Coronary artery (tissue), 2 donors: Measurements from ENCODE around the gene CAMK2D.

ENCODE experiments used
- DNase-seq: peaks from one replicate; pipeline ENCODE4 v3.0.0-alpha.2; 2017; ENCODE audit warnings: low spot score
- H3K27ac ChIP-seq, 2 donors: fragments of 200-600 bp; sonication (generic); one replicate each; pipeline ENCODE4 v1.5.1; 2016 to 2019
- H3K4me3 ChIP-seq: fragments of 200-600 bp; sonication (generic); 2 replicates; pipeline ENCODE4 v1.5.1; 2016; ENCODE audit warnings: mild to moderate bottlenecking, moderate library complexity
- CTCF ChIP-seq: fragments of 200-600 bp; sonication (generic); IDR thresholded peaks from one replicate; pipeline ENCODE4 v1.5.1; 2019; ENCODE audit warnings: antibody characterized with exemption

The CAMK2D gene

GRCh38 chr4:113409181-113409580 lies 352.4 kb downstream of the CAMK2D start:
- Histone ChIP-seq H3K4me3 (no peak overlapping the region), H3K27ac (no peak overlapping the region)
- no peak for TF ChIP-seq CTCF
- DNase-seq: no peak

GRCh38 chr4:113407409-113407808 lies 354.1 kb downstream of the CAMK2D start:
- no peak overlapping the region for H3K27ac ChIP-seq
- no peak for DNase-seq
- no peak overlapping the region for H3K4me3 ChIP-seq
- TF ChIP-seq CTCF: no peak

GRCh38 chr4:113406723-113407016 lies 354.9 kb downstream of the CAMK2D start:
- DNase-seq: no peak
- no peak overlapping the region for H3K4me3 ChIP-seq
- no peak overlapping the region for H3K27ac ChIP-seq
- no peak for TF ChIP-seq CTCF

GRCh38 chr4:113405874-113406722 lies 355.4 kb downstream of the CAMK2D start:
- DNase-seq: no peak
- TF ChIP-seq CTCF: no peak
- no peak overlapping the region for H3K4me3 ChIP-seq
- no peak overlapping the region for H3K27ac ChIP-seq

- Histone ChIP-seq H3K4me3 (no peak overlapping the region), H3K27ac (no peak overlapping the region)
- no peak for DNase-seq
- TF ChIP-seq CTCF: no peak
These were observed 356.7 kb downstream of the CAMK2D start for GRCh38 chr4:113404841-113405240.

GRCh38 chr4:113404167-113404571 lies 357.4 kb downstream of the CAMK2D start:
- Histone ChIP-seq H3K27ac (no peak overlapping the region), H3K4me3 (no peak overlapping the region)
- DNase-seq: no peak
- TF ChIP-seq CTCF: no peak
